IMR-90 (cell line): ENCODE results near the gene MEGF9. TPM values are rescaled to one million over a fixed set of nuclear protein-coding genes. Genes with fewer than 3 reads are reported as not detected.
"Not testable (repeated sequence)": the region's sequence is repeated elsewhere in the genome, so short reads cannot be mapped to it uniquely, and the experiment has no call there.

Experiments
- ATAC-seq: fragments of 200-7000 bp; cut with Tn5 transposase; 2 replicates; pipeline ENCODE4 v1.9.1; 2020; ENCODE audit warnings: low read depth, mild to moderate bottlenecking, moderate library complexity
- BruUV-seq: library from RNA; stranded (reverse); fragments of 400-500 nt; replicated peaks from 2 replicates; lab custom pipeline; 2021; lab: Mats Ljungman, UMichigan
- CTCF ChIA-PET: fragments of 300-600 bp; formaldehyde crosslinking; extraction: SDS; loops from one replicate; lab custom pipeline; 2021; ENCODE audit warnings: antibody characterized with exemption; lab: Yijun Ruan, JAX
- POLR2A ChIA-PET: fragments of 300-600 bp; sonication (Branson Sonifier 250); formaldehyde crosslinking; loops from one replicate; lab custom pipeline; 2022; ENCODE audit warnings: antibody characterized with exemption; ENCODE audit not compliant: unreplicated experiment; lab: Charles Lee
- DNase-seq: peaks from one replicate; pipeline ENCODE4 v3.0.0; 2013
- H2AFZ ChIP-seq: replicated peaks from 2 replicates; pipeline ENCODE3; 2013; ENCODE audit warnings: low read length, mild to moderate bottlenecking; ENCODE audit not compliant: poor library complexity
- H2AK5ac ChIP-seq: 2 replicates; pipeline ENCODE4 v1.6.1; 2013; ENCODE audit warnings: low read depth, low read length, inconsistent platforms
- H2AK9ac ChIP-seq: replicated peaks from 2 replicates; pipeline ENCODE3; 2013; ENCODE audit warnings: mild to moderate bottlenecking, low read depth, low read length, moderate library complexity; ENCODE audit not compliant: poor library complexity
- H2BK120ac ChIP-seq: 2 replicates; pipeline ENCODE4 v1.6.1; 2013; ENCODE audit warnings: low read depth, low read length, inconsistent platforms
- H2BK15ac ChIP-seq: 3 replicates; pipeline ENCODE4 v1.6.1; 2013; ENCODE audit warnings: low read depth, low read length, inconsistent platforms
- H2BK20ac ChIP-seq: 2 replicates; pipeline ENCODE4 v1.6.1; 2013; ENCODE audit warnings: low read depth, mild to moderate bottlenecking, inconsistent platforms, low read length, moderate library complexity
- H2BK5ac ChIP-seq: 2 replicates; pipeline ENCODE4 v1.6.1; 2013; ENCODE audit warnings: mild to moderate bottlenecking, low read depth, low read length, inconsistent platforms; ENCODE audit not compliant: poor library complexity, severe bottlenecking
- H3K14ac ChIP-seq: replicated peaks from 2 replicates; pipeline ENCODE4 v1.6.1; 2013; ENCODE audit warnings: low read depth, low read length, inconsistent platforms
- H3K18ac ChIP-seq: 2 replicates; pipeline ENCODE4 v1.6.1; 2013; ENCODE audit warnings: low read depth, low read length, control low read depth
- H3K23ac ChIP-seq: 2 replicates; pipeline ENCODE4 v1.6.1; 2013; ENCODE audit warnings: low read depth, low read length, inconsistent platforms
- H3K27ac ChIP-seq: 2 replicates; pipeline ENCODE4 v1.5.1; 2013; ENCODE audit warnings: mild to moderate bottlenecking, control low read depth, low read length; ENCODE audit not compliant: insufficient read depth
- H3K27me3 ChIP-seq: 2 replicates; pipeline ENCODE4 v1.6.1; 2013; ENCODE audit warnings: low read length; ENCODE audit not compliant: control insufficient read depth, insufficient read depth
- H3K36me3 ChIP-seq: 2 replicates; pipeline ENCODE4 v1.6.1; 2013; ENCODE audit warnings: low read length, mixed read lengths; ENCODE audit not compliant: control insufficient read depth, insufficient read depth
- H3K4ac ChIP-seq: 2 replicates; pipeline ENCODE4 v1.6.1; 2013; ENCODE audit warnings: low read depth, low read length, inconsistent platforms
- H3K4me1 ChIP-seq: 2 replicates; pipeline ENCODE4 v1.6.1; 2013; ENCODE audit warnings: low read length, mixed read lengths; ENCODE audit not compliant: control insufficient read depth, insufficient read depth
- H3K4me2 ChIP-seq: 2 replicates; pipeline ENCODE4 v1.6.1; 2013; ENCODE audit warnings: low read depth, mild to moderate bottlenecking, control low read depth, low read length, moderate library complexity
- H3K4me3 ChIP-seq: 2 replicates; pipeline ENCODE4 v1.5.1; 2013; ENCODE audit warnings: low read depth, mild to moderate bottlenecking, control low read depth, low read length, moderate library complexity; ENCODE audit not compliant: insufficient read depth
- H3K56ac ChIP-seq: 2 replicates; pipeline ENCODE4 v1.6.1; 2013; ENCODE audit warnings: low read length, inconsistent platforms; ENCODE audit not compliant: insufficient read depth; ENCODE audit errors: extremely low read depth
- H3K79me1 ChIP-seq, 2 experiments: 2 replicates each; pipeline ENCODE4 v1.6.1; 2013; ENCODE audit warnings: low read length in 2 of 2, inconsistent platforms in 1 of 2, low read depth in 1 of 2
- H3K9ac ChIP-seq: 2 replicates; pipeline ENCODE4 v1.6.1; 2013; ENCODE audit warnings: low read depth, low read length, control low read depth
- H3K9me1 ChIP-seq: 2 replicates; pipeline ENCODE4 v1.6.1; 2013; ENCODE audit warnings: low read length, inconsistent platforms; ENCODE audit not compliant: insufficient read depth
- H3K9me3 ChIP-seq: 2 replicates; pipeline ENCODE4 v1.6.1; 2013; ENCODE audit warnings: low read length; ENCODE audit not compliant: control insufficient read depth, insufficient read depth
- H4K20me1 ChIP-seq: 2 replicates; pipeline ENCODE4 v1.6.1; 2013; ENCODE audit warnings: low read length, inconsistent platforms; ENCODE audit not compliant: insufficient read depth
- H4K5ac ChIP-seq: 2 replicates; pipeline ENCODE4 v1.6.1; 2013; ENCODE audit warnings: mild to moderate bottlenecking, low read depth, low read length, control low read depth
- H4K8ac ChIP-seq, 2 experiments: 2 replicates each; pipeline ENCODE4 v1.6.1; 2013; ENCODE audit warnings: low read depth in 2 of 2, low read length in 2 of 2, control low read depth in 1 of 2, inconsistent platforms in 1 of 2
- H4K91ac ChIP-seq: 2 replicates; pipeline ENCODE4 v1.6.1; 2013; ENCODE audit warnings: low read depth, low read length, inconsistent platforms; ENCODE audit not compliant: insufficient read depth
- WGBS, 2 experiments: methylation state at CpG; one replicate each; pipeline versions ENCODE4 v1.1.5 to v1.1.7; 2013; ENCODE audit warnings: missing lambda C conversion rate in 2 of 2; ENCODE audit not compliant: insufficient read length in 1 of 2; ENCODE audit errors: extremely low coverage in 2 of 2; 5-methylcytosine and 5-hydroxymethylcytosine counted together
- dilution Hi-C: fragments of 300-500 bp; cut with HindIII; formaldehyde crosslinking; loops from one replicate; pipeline ENCODE4 v1.14.3; 2018; ENCODE audit warnings: low sequenced_read_pairs; ENCODE audit not compliant: unreplicated experiment
- in situ Hi-C: fragments of 300-500 bp; cut with MboI; formaldehyde crosslinking; loops from 3 replicates; pipeline ENCODE4 v1.14.3; 2019; ENCODE audit warnings: low sequenced_read_pairs, inconsistent platforms, mixed read lengths
- intact Hi-C: fragments of 100-400 bp; cut with micrococcal nuclease; formaldehyde crosslinking; loops from 2 replicates; pipeline ENCODE4 v1.10.0; 2022
- polyA plus RNA-seq, 3 experiments: library from polyadenylated mRNA; depleted of rRNA; stranded (reverse); fragments of >200 nt; gene quantifications; 2 replicates each; pipeline ENCODE4 v1.2.3, GENCODE V29; 2012; ENCODE audit warnings: low replicate concordance in 1 of 3
- total RNA-seq: library from RNA; depleted of rRNA; stranded (reverse); fragments of >200 nt; gene quantifications from 2 replicates; pipeline ENCODE4 v1.2.3, GENCODE V29; 2012

MEGF9 gene
- total and polyA plus RNA-seq, 2 of the 4 experiments (the other 2 are of a cell fraction) = 3.4 TPM

DNA sequence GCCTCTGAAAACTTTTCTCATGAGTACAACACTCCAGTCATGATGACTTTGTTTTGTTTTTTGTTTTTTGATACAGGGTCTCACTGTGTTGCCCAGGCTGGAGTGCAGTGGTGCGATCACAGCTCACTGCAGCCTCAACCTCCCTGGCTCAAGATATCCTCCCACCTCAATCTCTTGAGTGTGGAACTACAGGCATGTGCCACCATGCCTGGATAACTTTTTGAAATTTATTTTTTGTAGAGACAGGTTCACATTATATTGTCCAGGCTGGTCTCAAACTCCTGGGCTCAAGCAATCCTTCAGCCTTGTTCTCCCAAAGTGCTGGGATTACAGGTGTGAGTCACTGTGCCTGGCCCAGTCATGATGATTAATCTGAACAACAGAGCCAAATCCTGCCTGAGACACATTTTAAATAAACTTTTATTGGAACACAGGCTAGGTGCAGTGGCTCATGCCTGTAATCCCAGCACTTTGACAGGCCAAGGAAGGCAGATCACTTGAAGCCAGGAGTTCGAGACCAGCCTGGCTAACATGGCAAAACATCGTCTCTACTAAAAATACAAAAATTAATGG, 85.3 kb downstream of the MEGF9 start:
- H3K9me1 ChIP-seq, H3K4me1 ChIP-seq, H3K4me3 ChIP-seq, H2AFZ ChIP-seq, H3K36me3 ChIP-seq, H2BK15ac ChIP-seq, H3K27me3 ChIP-seq, BruUV-seq, CTCF ChIA-PET, H3K4ac ChIP-seq, H2BK20ac ChIP-seq, H3K9me3 ChIP-seq, H2BK120ac ChIP-seq, H4K5ac ChIP-seq, H2BK5ac ChIP-seq, H2AK5ac ChIP-seq, H3K4me2 ChIP-seq, H4K20me1 ChIP-seq, H3K14ac ChIP-seq, H3K56ac ChIP-seq, H3K9ac ChIP-seq, dilution Hi-C loops, H3K27ac ChIP-seq, H4K91ac ChIP-seq, H3K23ac ChIP-seq, H2AK9ac ChIP-seq, H3K18ac ChIP-seq, in situ Hi-C loops, ATAC-seq, H4K8ac ChIP-seq: not testable (repeated sequence)
- intact Hi-C loops = loop anchor here (2.0 to 10.0 kb wide), 3 partner anchors 14 to 206 kb away; no protein-coding TSS in a partner anchor
- 83% methylated on average over 1 of the region's 3 CpGs; no CpG with 5 or more reads in 1 of the 2 experiments for WGBS, 2 experiments
- POLR2A ChIA-PET = interaction anchor here (0.7 kb wide), 1 partner anchor 86 kb away, joined by 5 read pairs; no protein-coding TSS in a partner anchor
- peaks cover 0 to 14% of the 10 kb centered on the region in 2 experiments; a peak in 2 of 4 replicates for H3K79me1 ChIP-seq
- DNase-seq = peak; percentile 66
